Effector memory CD8-positive, alpha-beta T cell (primary cell): ENCODE measurements around the gene OTX1.
A peak's percentile ranks its signal among the peaks of the same experiment; 100 is the strongest.
"Not testable (repeated sequence)": the region's sequence is repeated elsewhere in the genome, so short reads cannot be mapped to it uniquely, and the experiment has no call there.

Source experiments
- ATAC-seq: fragments of 150-1000 bp; cut with Tn5 transposase; replicated peaks from 2 replicates; pipeline ENCODE4 v1.10.0; 2021; ENCODE audit warnings: mild to moderate bottlenecking, moderate library complexity
- DNase-seq, 3 experiments: peaks; one replicate each; pipeline ENCODE4 v3.0.0; 2021
- H3K27ac Mint-ChIP-seq, 2 donors: one replicate each; pipeline ENCODE4 v1.8.0; 2022; ENCODE audit warnings: mild to moderate bottlenecking in 2 of 2, mixed read lengths in 2 of 2, moderate library complexity in 2 of 2
- H3K27me3 Mint-ChIP-seq, 2 donors: one replicate each; pipeline ENCODE4 v1.8.0; 2022; ENCODE audit warnings: mixed read lengths in 2 of 2
- H3K36me3 Mint-ChIP-seq: one replicate; pipeline ENCODE4 v1.8.0; 2022; ENCODE audit warnings: mild to moderate bottlenecking, moderate library complexity, mixed read lengths; ENCODE audit not compliant: insufficient read depth
- H3K4me1 Mint-ChIP-seq, 2 donors: one replicate each; pipeline ENCODE4 v1.8.0; 2022; ENCODE audit warnings: low read depth in 2 of 2, mixed read lengths in 2 of 2
- H3K4me3 Mint-ChIP-seq, 2 donors: one replicate each; pipeline ENCODE4 v1.8.0; 2022; ENCODE audit warnings: mild to moderate bottlenecking in 2 of 2, mixed read lengths in 2 of 2, moderate library complexity in 2 of 2
- H3K9me3 Mint-ChIP-seq, 2 donors: one replicate each; pipeline ENCODE4 v1.8.0; 2022; ENCODE audit warnings: mixed read lengths in 2 of 2
- total RNA-seq, 9 experiments: gene quantifications; one replicate each; lab custom pipeline; 2026; lab: John Stamatoyannopoulos, UW

Gene OTX1
- 0 to 0.19 (median 0) reads per million in 9 experiments for total RNA-seq

- H3K4me1 Mint-ChIP-seq: peaks cover 39 to 50% of the 10 kb centered on the region in 2 donors
- H3K9me3 Mint-ChIP-seq: no peaks in the 10 kb centered on the region
- no peak for DNase-seq
- H3K36me3 Mint-ChIP-seq: no peaks in the 10 kb centered on the region
- H3K27me3 Mint-ChIP-seq: peaks cover 88 to 97% of the 10 kb centered on the region in 2 donors
- peak within 1 kb of the TSS in 1 of 2 donors; percentile 2 for H3K27ac Mint-ChIP-seq
- peak; percentile 74 for ATAC-seq
- peak within 1 kb of the TSS; percentile 82 to 83 for H3K4me3 Mint-ChIP-seq
Observed at GRCh38 chr2:63050334-63051041, at the start of gene OTX1. Gene OTX1, plus strand, starts transcription at chr2:63050830. Its CDS starts 2,161 bp downstream, at chr2:63052991.

GRCh38 chr2:63001576-63001975 lies 49.1 kb upstream of the OTX1 start:
- Mint-ChIP-seq H3K27ac (no peak overlapping the region), H3K9me3 (no peaks in the 10 kb centered on the region), H3K4me1 (peaks cover 0 to 2% of the 10 kb centered on the region in 2 donors), H3K27me3 (no peaks in the 10 kb centered on the region), H3K36me3 (peaks cover under 1% of the 10 kb centered on the region), H3K4me3 (no peak overlapping the region)
- DNase-seq (no peak), ATAC-seq (no peak)

GRCh38 chr2:63003351-63003750 lies 47.3 kb upstream of the OTX1 start:
- DNase-seq: no peak
- H3K36me3 Mint-ChIP-seq: no peaks in the 10 kb centered on the region
- H3K4me3 Mint-ChIP-seq: no peak overlapping the region
- no peaks in the 10 kb centered on the region for H3K9me3 Mint-ChIP-seq
- no peak overlapping the region for H3K27ac Mint-ChIP-seq
- H3K27me3 Mint-ChIP-seq: no peaks in the 10 kb centered on the region
- ATAC-seq: no peak
- H3K4me1 Mint-ChIP-seq: peaks cover 0 to 2% of the 10 kb centered on the region in 2 donors

- Mint-ChIP-seq H3K9me3 (no peaks in the 10 kb centered on the region), H3K36me3 (no peaks in the 10 kb centered on the region), H3K27ac (no peak overlapping the region), H3K4me3 (no peak overlapping the region), H3K4me1 (no peaks in the 10 kb centered on the region), H3K27me3 (no peaks in the 10 kb centered on the region)
- no peak for ATAC-seq
- DNase-seq: no peak
Observed at GRCh38 chr2:63007813-63008458, 42.7 kb upstream of the OTX1 start.

GRCh38 chr2:63008838-63009237 lies 41.8 kb upstream of the OTX1 start:
- H3K36me3 Mint-ChIP-seq: no peaks in the 10 kb centered on the region
- H3K4me3 Mint-ChIP-seq: no peak overlapping the region
- H3K4me1 Mint-ChIP-seq: no peaks in the 10 kb centered on the region
- DNase-seq: no peak
- H3K27me3 Mint-ChIP-seq: no peaks in the 10 kb centered on the region
- no peak for ATAC-seq
- no peak overlapping the region for H3K27ac Mint-ChIP-seq
- no peaks in the 10 kb centered on the region for H3K9me3 Mint-ChIP-seq

GRCh38 chr2:63009490-63009889 lies 41.1 kb upstream of the OTX1 start:
- Mint-ChIP-seq H3K4me1 (no peaks in the 10 kb centered on the region), H3K27me3 (no peaks in the 10 kb centered on the region), H3K27ac (no peak overlapping the region), H3K9me3 (no peaks in the 10 kb centered on the region), H3K36me3 (no peaks in the 10 kb centered on the region), H3K4me3 (no peak overlapping the region)
- ATAC-seq: no peak
- no peak for DNase-seq

GRCh38 chr2:63012541-63012940 lies 38.1 kb upstream of the OTX1 start:
- no peaks in the 10 kb centered on the region for H3K4me1 Mint-ChIP-seq
- H3K9me3 Mint-ChIP-seq: no peaks in the 10 kb centered on the region
- no peak overlapping the region for H3K4me3 Mint-ChIP-seq
- DNase-seq (no peak), ATAC-seq (no peak)
- no peak overlapping the region for H3K27ac Mint-ChIP-seq
- H3K27me3 Mint-ChIP-seq: no peaks in the 10 kb centered on the region
- no peaks in the 10 kb centered on the region for H3K36me3 Mint-ChIP-seq

- no peaks in the 10 kb centered on the region for H3K27me3 Mint-ChIP-seq
- H3K9me3 Mint-ChIP-seq: no peaks in the 10 kb centered on the region
- ATAC-seq (no peak), DNase-seq (no peak)
- H3K27ac Mint-ChIP-seq: no peak overlapping the region
- no peaks in the 10 kb centered on the region for H3K4me1 Mint-ChIP-seq
- no peak overlapping the region for H3K4me3 Mint-ChIP-seq
- H3K36me3 Mint-ChIP-seq: no peaks in the 10 kb centered on the region
Observed at GRCh38 chr2:63013438-63013837, 37.2 kb upstream of the OTX1 start.

- ATAC-seq (no peak), DNase-seq (no peak)
- Mint-ChIP-seq H3K27me3 (no peaks in the 10 kb centered on the region), H3K4me3 (no peak overlapping the region), H3K9me3 (no peaks in the 10 kb centered on the region), H3K36me3 (no peaks in the 10 kb centered on the region), H3K27ac (no peak overlapping the region), H3K4me1 (no peaks in the 10 kb centered on the region)
Observed at GRCh38 chr2:63015389-63015788, 35.2 kb upstream of the OTX1 start.

- DNase-seq (no peak), ATAC-seq (no peak)
- no peaks in the 10 kb centered on the region for H3K27me3 Mint-ChIP-seq
- no peak overlapping the region for H3K27ac Mint-ChIP-seq
- peaks cover 10% of the 10 kb centered on the region for H3K36me3 Mint-ChIP-seq
- H3K4me1 Mint-ChIP-seq: no peaks in the 10 kb centered on the region
- no peak overlapping the region for H3K4me3 Mint-ChIP-seq
- no peaks in the 10 kb centered on the region for H3K9me3 Mint-ChIP-seq
Observed at GRCh38 chr2:63018439-63018838, 32.2 kb upstream of the OTX1 start.

- H3K4me3 Mint-ChIP-seq, H3K27me3 Mint-ChIP-seq, ATAC-seq, H3K4me1 Mint-ChIP-seq, H3K9me3 Mint-ChIP-seq, DNase-seq, H3K27ac Mint-ChIP-seq: not testable (repeated sequence)
- H3K36me3 Mint-ChIP-seq: peaks cover 10% of the 10 kb centered on the region
Observed at GRCh38 chr2:63019686-63020085, 30.9 kb upstream of the OTX1 start.

GRCh38 chr2:63023444-63023843 lies 27.2 kb upstream of the OTX1 start:
- no peaks in the 10 kb centered on the region for H3K9me3 Mint-ChIP-seq
- H3K4me3 Mint-ChIP-seq: no peak overlapping the region
- ATAC-seq: no peak
- H3K27ac Mint-ChIP-seq: no peak overlapping the region
- H3K4me1 Mint-ChIP-seq: no peaks in the 10 kb centered on the region
- no peaks in the 10 kb centered on the region for H3K27me3 Mint-ChIP-seq
- DNase-seq: no peak
- H3K36me3 Mint-ChIP-seq: peaks cover 10% of the 10 kb centered on the region

GRCh38 chr2:63027220-63027619 lies 23.4 kb upstream of the OTX1 start:
- Mint-ChIP-seq H3K27me3 (no peaks in the 10 kb centered on the region), H3K4me1 (no peaks in the 10 kb centered on the region), H3K36me3 (peaks cover 3% of the 10 kb centered on the region), H3K9me3 (no peaks in the 10 kb centered on the region), H3K4me3 (no peak overlapping the region), H3K27ac (no peak overlapping the region)
- DNase-seq (no peak), ATAC-seq (no peak)

GRCh38 chr2:63029058-63029457 lies 21.6 kb upstream of the OTX1 start:
- no peak for ATAC-seq
- DNase-seq: no peak
- Mint-ChIP-seq H3K27me3 (no peaks in the 10 kb centered on the region), H3K4me1 (no peaks in the 10 kb centered on the region), H3K27ac (no peak overlapping the region), H3K9me3 (no peaks in the 10 kb centered on the region), H3K36me3 (no peaks in the 10 kb centered on the region), H3K4me3 (no peak overlapping the region)
